Caco-2 (cell line): Measurements from ENCODE around the gene ADGRB2. TPM values are rescaled to one million over a fixed set of nuclear protein-coding genes. Genes with fewer than 3 reads are reported as not detected.

Experiments used
- BruUV-seq: library from RNA; stranded (reverse); fragments of 400-500 nt; replicated peaks from 2 replicates; lab custom pipeline; 2021; lab: Mats Ljungman, UMichigan
- CTCF ChIA-PET: fragments of 300-600 bp; sonication (Branson Sonifier 250); formaldehyde crosslinking; loops from one replicate; lab custom pipeline; 2022; ENCODE audit warnings: antibody characterized with exemption; lab: Charles Lee
- POLR2A ChIA-PET: fragments of 300-600 bp; sonication (Branson Sonifier 250); formaldehyde crosslinking; loops from one replicate; lab custom pipeline; 2022; ENCODE audit warnings: antibody characterized with exemption; lab: Charles Lee
- DNase-seq, 2 experiments: peaks; one replicate each; pipeline versions ENCODE4 v3.0.0 to v3.0.0-alpha.2; 2020 to 2022
- H3K27me3 ChIP-seq: replicated peaks from 2 replicates; pipeline ENCODE4 v1.6.0; 2011; ENCODE audit warnings: low read length; ENCODE audit not compliant: control insufficient read depth, insufficient read depth
- H3K36me3 ChIP-seq: 2 replicates; pipeline ENCODE4 v1.5.1; 2011; ENCODE audit warnings: low read length; ENCODE audit not compliant: control insufficient read depth, insufficient read depth
- H3K4me1 ChIP-seq: fragments of 250-450 bp; sonication (Bioruptor Pico); 2 replicates; pipeline ENCODE4 v1.5.1; 2020; ENCODE audit warnings: mild to moderate bottlenecking
- H3K4me3 ChIP-seq: 2 replicates; pipeline ENCODE4 v1.5.1; 2011; ENCODE audit warnings: low read depth, mild to moderate bottlenecking, control low read depth, low read length
- H3K9me3 ChIP-seq: fragments of 250-450 bp; sonication (Bioruptor Pico); 2 replicates; pipeline ENCODE4 v1.5.1; 2020; ENCODE audit warnings: mild to moderate bottlenecking, moderate library complexity
- H3K27ac Mint-ChIP-seq: one replicate; pipeline ENCODE4 v1.8.0; 2022; ENCODE audit warnings: mixed read lengths; ENCODE audit not compliant: unreplicated experiment
- H3K27me3 Mint-ChIP-seq: one replicate; pipeline ENCODE4 v1.8.0; 2022; ENCODE audit warnings: mixed read lengths; ENCODE audit not compliant: insufficient read depth, unreplicated experiment
- H3K36me3 Mint-ChIP-seq: one replicate; pipeline ENCODE4 v1.8.0; 2022; ENCODE audit warnings: mild to moderate bottlenecking, mixed read lengths; ENCODE audit not compliant: insufficient read depth, unreplicated experiment
- H3K4me1 Mint-ChIP-seq: one replicate; pipeline ENCODE4 v1.8.0; 2022; ENCODE audit warnings: low read depth, mixed read lengths; ENCODE audit not compliant: unreplicated experiment
- H3K4me3 Mint-ChIP-seq: one replicate; pipeline ENCODE4 v1.8.0; 2022; ENCODE audit warnings: mild to moderate bottlenecking, moderate library complexity, mixed read lengths; ENCODE audit not compliant: unreplicated experiment
- H3K9me3 Mint-ChIP-seq: one replicate; pipeline ENCODE4 v1.8.0; 2022; ENCODE audit warnings: mixed read lengths; ENCODE audit not compliant: unreplicated experiment
- intact Hi-C: fragments of 100-400 bp; cut with micrococcal nuclease; formaldehyde crosslinking; loops from one replicate; pipeline ENCODE4 v1.10.0; 2022; ENCODE audit not compliant: unreplicated experiment
- total RNA-seq: library from RNA; stranded (reverse); gene quantifications from 2 replicates; pipeline ENCODE4 v1.2.3, GENCODE V29; 2022
- TF ChIP-seq, protein P1 (sequence below), 2 experiments: fragments of 200-600 bp in 1 of 2; IDR thresholded peaks; 1 replicate in 1 of 2; 2 replicates in 1 of 2; pipeline versions ENCODE4 v1.5.1 to v1.8.0; 2011 to 2022; ENCODE audit warnings: antibody characterized with exemption in 1 of 2, control low read depth in 1 of 2, inconsistent platforms in 1 of 2, low read depth in 1 of 2, low read length in 1 of 2, mild to moderate bottlenecking in 1 of 2, moderate library complexity in 1 of 2; ENCODE audit not compliant: insufficient read depth in 1 of 2, severe bottlenecking in 1 of 2, unreplicated experiment in 1 of 2

ADGRB2 gene
- total RNA-seq, 1 experiment from 2014 or later: 2.2 TPM

- Mint-ChIP-seq H3K27ac (no peak overlapping the region), H3K36me3 (no peaks in the 10 kb centered on the region), H3K27me3 (no peaks in the 10 kb centered on the region), H3K4me1 (no peaks in the 10 kb centered on the region), H3K9me3 (no peaks in the 10 kb centered on the region), H3K4me3 (no peak overlapping the region)
- no peaks in the 10 kb centered on the region for H3K27me3 ChIP-seq
- no TSS peak for BruUV-seq
- TF ChIP-seq, protein P1, sequence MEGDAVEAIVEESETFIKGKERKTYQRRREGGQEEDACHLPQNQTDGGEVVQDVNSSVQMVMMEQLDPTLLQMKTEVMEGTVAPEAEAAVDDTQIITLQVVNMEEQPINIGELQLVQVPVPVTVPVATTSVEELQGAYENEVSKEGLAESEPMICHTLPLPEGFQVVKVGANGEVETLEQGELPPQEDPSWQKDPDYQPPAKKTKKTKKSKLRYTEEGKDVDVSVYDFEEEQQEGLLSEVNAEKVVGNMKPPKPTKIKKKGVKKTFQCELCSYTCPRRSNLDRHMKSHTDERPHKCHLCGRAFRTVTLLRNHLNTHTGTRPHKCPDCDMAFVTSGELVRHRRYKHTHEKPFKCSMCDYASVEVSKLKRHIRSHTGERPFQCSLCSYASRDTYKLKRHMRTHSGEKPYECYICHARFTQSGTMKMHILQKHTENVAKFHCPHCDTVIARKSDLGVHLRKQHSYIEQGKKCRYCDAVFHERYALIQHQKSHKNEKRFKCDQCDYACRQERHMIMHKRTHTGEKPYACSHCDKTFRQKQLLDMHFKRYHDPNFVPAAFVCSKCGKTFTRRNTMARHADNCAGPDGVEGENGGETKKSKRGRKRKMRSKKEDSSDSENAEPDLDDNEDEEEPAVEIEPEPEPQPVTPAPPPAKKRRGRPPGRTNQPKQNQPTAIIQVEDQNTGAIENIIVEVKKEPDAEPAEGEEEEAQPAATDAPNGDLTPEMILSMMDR (IDR thresholded peaks at IDR 0.05; ENCODE audit: insufficient read depth in 1 of 2, low read depth in 1 of 2, low read length in 1 of 2, severe bottlenecking in 1 of 2, unreplicated experiment in 1 of 2): peak in 1 of 2 experiments; percentile 19
- H3K9me3 ChIP-seq: no peaks in the 10 kb centered on the region
- intact Hi-C loops: no loop called here
- H3K4me1 ChIP-seq: no peaks in the 10 kb centered on the region
- H3K36me3 ChIP-seq: no peaks in the 10 kb centered on the region
- peak in 1 of 2 experiments; percentile 9 for DNase-seq
- ChIA-PET CTCF (interaction anchor here (1.7 kb wide), 1 partner anchor 28 kb away, joined by 10 read pairs; no protein-coding TSS in a partner anchor), POLR2A (no interaction called here)
- no peak overlapping the region for H3K4me3 ChIP-seq
Observed at GRCh38 chr1:31691951-31692350, 72.2 kb downstream of the ADGRB2 start.

DNA sequence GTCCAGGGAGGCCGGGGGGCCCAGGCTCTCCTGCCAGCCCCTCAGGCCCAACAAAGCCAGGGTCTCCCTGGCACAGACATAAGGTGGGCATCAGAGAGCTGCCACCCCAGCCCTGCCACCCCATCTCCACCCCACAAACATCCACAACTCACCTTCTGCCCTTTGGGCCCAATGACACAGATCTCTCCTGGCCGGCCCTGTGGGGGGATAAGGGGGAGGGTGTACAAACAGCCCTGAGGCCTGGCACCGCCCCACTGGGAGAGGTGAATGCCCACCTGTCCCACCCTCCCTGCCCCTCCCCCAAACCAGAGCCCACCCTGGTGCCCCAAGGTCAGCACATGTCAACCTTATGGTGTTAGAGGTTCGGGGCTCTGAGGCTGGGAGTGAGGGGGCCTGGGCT is 72.7 kb downstream of the ADGRB2 start:
- intact Hi-C loops: no loop called here
- no peaks in the 10 kb centered on the region for H3K27me3 Mint-ChIP-seq
- BruUV-seq: no TSS peak
- H3K27me3 ChIP-seq: no peaks in the 10 kb centered on the region
- H3K36me3 Mint-ChIP-seq: no peaks in the 10 kb centered on the region
- H3K4me3 Mint-ChIP-seq: no peak overlapping the region
- H3K9me3 Mint-ChIP-seq: no peaks in the 10 kb centered on the region
- no peak for DNase-seq
- TF ChIP-seq, protein P1 (IDR thresholded peaks at IDR 0.05; ENCODE audit: insufficient read depth in 1 of 2, low read depth in 1 of 2, low read length in 1 of 2, severe bottlenecking in 1 of 2, unreplicated experiment in 1 of 2): no peak
- no peaks in the 10 kb centered on the region for H3K4me1 Mint-ChIP-seq
- H3K9me3 ChIP-seq: no peaks in the 10 kb centered on the region
- no peak overlapping the region for H3K4me3 ChIP-seq
- no peaks in the 10 kb centered on the region for H3K36me3 ChIP-seq
- H3K27ac Mint-ChIP-seq: no peak overlapping the region
- CTCF ChIA-PET: interaction anchor here (1.7 kb wide), 1 partner anchor 27 kb away, joined by 10 read pairs; no protein-coding TSS in a partner anchor
- H3K4me1 ChIP-seq: no peaks in the 10 kb centered on the region
- POLR2A ChIA-PET: no interaction called here

- no peaks in the 10 kb centered on the region for H3K4me1 Mint-ChIP-seq
- no peak overlapping the region for H3K27ac Mint-ChIP-seq
- no peaks in the 10 kb centered on the region for H3K9me3 Mint-ChIP-seq
- TF ChIP-seq, protein P1 (IDR thresholded peaks at IDR 0.05; ENCODE audit: insufficient read depth in 1 of 2, low read depth in 1 of 2, low read length in 1 of 2, severe bottlenecking in 1 of 2, unreplicated experiment in 1 of 2): no peak
- no TSS peak for BruUV-seq
- Histone ChIP-seq H3K4me3 (no peak overlapping the region), H3K9me3 (no peaks in the 10 kb centered on the region), H3K27me3 (no peaks in the 10 kb centered on the region), H3K36me3 (no peaks in the 10 kb centered on the region), H3K4me1 (no peaks in the 10 kb centered on the region)
- intact Hi-C loops: no loop called here
- H3K27me3 Mint-ChIP-seq: no peaks in the 10 kb centered on the region
- DNase-seq: no peak
- ChIA-PET CTCF (interaction anchor here (0.7 kb wide), 1 partner anchor 98 kb away, joined by 3 read pairs; no protein-coding TSS in a partner anchor), POLR2A (no interaction called here)
- H3K36me3 Mint-ChIP-seq: no peaks in the 10 kb centered on the region
- no peak overlapping the region for H3K4me3 Mint-ChIP-seq
Observed at GRCh38 chr1:31690921-31691320, 73.2 kb downstream of the ADGRB2 start.
